ENCODE data around the gene HSPA4.
"Not testable (repeated sequence)": the region's sequence is repeated elsewhere in the genome, so short reads cannot be mapped to it uniquely, and the experiment has no call there.

The HSPA4 gene

DNA sequence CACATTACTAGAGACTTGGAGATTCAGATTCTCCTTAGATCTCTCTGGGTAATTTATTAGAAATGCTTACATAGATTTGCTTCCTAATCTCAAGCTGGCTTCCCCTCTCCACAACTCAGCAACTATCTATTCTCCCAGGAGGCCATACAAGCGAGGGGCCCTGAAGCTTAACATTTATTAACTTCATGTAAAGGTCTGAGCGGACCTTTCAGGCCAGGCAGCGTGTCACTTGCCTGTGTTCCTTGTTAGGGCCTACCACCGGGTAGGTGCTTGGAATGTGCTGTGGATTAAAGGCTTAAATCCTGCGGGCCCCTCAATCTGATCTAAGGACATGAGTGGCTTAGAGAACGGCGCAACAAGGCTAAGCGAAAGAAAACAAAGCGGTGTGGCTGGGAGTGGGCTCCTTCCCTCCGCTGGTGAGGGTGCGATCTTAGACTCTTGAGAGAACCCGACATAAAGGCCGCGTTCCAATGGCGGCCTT lies 712 bp upstream of the HSPA4 start:
- DNase-seq, result no peak

DNA sequence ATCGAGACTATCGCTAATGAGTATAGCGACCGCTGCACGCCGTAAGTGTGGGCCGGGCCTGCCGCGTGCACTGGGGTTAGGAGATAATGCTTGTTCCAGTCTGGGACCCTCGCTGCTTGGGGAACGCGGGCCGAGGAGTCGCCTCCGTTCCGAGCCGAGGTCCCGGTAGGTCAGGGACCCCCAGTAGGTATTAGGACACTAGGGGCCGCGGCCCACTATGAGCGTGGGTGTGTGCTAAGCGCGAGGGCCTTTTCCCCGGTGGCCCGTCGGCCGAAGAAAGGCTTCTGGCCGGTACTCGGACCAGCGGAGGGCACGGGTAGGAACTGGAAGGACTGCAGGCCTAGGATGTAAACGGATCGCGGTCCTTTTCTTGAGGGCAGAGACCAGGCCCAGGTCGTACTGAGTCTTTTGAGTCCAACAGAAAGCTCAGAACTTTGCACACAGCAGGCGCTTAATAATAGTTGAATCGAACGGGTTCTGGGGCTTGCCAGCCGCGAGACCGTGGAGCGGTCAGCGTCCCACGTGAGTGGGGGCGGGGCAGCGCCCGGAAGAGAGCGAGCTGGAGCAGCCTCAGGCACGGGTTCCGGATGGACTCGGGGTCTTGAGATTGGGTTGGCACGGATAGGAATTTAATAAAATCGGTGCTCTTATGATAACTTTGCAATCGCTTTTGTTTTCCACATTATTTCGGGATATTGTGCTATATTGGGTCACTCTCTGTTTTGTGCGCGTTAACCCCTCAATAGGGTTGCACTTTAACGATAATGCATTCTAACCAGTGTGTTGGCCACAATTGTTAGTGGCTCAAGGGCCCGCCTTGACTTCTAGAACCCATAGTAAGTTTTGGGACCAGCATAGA lies 733 bp downstream of the HSPA4 start:
- DNase-seq, result peak; percentile 63

DNA sequence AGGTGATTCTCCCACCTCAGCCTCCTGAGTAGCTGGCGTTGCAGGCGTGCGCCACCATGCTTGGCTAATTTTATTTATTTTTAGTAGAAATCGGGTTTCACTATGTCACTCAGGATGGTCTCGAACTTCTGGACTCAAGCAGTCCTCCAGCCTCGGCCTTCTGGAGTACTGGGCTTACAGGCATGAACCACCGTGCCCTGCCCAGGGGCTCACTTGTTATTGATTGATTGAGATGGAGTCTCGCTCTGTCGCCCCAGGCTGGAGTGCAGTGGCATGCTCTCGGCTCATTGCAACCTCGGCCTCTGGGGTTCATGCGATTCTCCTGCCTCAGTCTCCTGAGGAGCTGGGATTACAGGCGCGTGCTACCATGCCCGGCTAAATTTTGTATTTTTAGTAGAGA lies 1.6 kb downstream of the HSPA4 start:
- no peak for DNase-seq

DNA sequence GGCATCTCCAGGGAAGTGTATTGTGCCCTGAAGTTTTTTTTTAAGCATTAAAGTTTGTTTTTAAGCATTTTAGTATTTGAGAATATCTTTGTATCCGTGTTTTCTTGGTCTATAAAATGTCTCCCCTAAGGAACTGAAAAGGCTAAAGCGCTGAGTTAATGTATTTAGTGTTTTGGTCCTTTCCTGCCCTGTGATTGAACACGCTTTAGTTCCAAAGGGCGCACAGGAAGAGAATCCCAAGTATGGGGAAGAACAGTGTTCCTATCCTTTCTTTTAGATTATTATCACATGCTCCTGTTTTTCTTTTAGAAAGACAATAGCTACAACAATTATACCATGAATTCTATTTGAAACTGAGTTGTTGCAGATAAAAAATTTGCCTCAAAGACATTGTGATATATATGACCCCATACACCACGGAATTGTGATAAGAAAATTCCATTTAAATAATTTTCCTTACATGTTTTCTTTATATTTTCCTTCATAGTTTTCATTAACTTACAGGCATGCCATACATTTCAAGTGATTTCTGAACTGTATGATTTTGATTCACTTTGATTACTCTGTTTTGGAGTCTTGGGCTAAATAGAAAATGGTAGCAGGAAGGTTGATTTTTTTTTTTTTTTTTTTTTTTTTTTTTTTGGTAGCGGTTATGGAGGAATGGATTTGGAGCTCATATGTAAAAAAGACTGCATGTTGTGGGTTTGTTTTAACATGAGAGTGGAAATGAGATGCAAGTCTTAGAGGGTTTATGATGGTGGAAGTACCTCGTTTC lies 3.1 kb downstream of the HSPA4 start:
- DNase-seq, result no peak

DNA sequence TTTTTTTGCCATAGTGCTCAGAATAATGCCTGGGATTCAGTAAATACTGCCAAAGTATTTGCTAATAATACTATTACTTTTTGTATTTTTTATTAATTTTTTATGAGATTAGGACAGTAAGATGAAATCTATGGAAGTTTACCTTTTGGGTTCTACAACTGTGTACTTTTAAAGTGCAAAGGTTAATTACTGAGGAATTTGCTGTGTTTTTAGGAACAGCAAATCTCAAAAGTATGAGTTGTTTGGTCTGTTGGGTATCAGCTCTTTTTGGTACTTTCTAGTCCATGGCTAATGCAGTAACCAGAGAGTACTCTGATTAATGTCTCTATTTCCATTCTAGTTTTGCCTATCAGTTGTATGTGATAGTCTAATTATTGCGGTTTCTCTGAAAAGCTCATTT lies 5.1 kb downstream of the HSPA4 start:
- no peak for DNase-seq

DNA sequence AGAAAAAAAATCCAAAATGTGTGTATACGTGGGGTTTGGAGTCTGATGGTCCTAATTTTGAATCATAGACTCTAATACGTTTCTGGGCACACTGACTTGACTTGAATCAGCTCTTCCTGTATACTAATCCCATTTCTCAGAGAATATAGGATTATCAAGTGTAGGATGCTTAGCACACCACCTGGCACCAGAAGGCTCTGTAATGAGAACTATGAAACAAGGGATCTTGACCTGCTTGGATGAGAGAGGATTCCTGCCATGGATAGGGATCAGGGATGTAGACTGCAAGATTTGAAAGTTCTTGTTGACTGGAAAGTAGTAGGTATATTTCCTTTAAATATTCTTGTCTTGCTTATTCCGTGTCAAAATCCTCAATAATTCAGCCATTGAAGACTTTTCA lies 7.8 kb downstream of the HSPA4 start:
- DNase-seq, result no peak

DNA sequence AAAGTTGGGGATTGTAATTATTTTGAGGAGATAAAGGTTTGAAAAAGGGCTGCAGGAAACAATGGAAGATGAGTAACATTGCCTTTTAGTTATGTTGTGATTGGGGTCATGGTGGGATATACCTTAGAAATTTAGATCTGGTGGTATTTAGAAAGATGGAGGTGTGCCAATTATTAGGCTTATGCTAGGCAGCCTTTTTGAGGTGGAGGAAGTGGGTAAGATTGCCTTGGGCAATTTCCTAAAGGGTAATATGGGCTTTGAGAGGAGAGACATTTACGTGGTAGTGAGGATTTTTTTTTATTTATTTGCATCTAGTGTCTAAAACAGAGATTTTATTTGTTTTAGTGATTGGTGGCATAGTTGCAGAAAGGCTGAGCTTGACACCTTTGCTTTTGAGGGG lies 10.5 kb downstream of the HSPA4 start:
- DNase-seq, result no peak

DNA sequence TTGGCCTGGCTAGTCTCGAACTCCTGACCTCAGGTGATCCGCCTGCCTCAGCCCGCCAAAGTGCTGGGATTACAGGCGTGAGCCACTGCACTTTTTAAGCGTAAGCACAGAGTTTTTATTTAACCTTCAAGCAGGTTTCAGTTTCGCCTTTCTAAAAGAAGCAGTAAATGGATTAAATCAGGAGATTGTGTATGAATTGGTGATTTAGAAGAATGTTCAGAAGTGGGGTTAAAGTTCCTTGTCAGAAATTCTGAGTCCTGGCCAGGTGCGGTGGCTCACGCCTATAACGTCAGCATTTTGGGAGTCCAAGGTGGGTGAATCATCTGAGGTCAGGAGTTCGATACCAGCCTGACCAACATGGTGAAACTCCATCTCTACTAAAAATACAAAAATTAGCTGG lies 12.2 kb downstream of the HSPA4 start:
- DNase-seq, result no peak

DNA sequence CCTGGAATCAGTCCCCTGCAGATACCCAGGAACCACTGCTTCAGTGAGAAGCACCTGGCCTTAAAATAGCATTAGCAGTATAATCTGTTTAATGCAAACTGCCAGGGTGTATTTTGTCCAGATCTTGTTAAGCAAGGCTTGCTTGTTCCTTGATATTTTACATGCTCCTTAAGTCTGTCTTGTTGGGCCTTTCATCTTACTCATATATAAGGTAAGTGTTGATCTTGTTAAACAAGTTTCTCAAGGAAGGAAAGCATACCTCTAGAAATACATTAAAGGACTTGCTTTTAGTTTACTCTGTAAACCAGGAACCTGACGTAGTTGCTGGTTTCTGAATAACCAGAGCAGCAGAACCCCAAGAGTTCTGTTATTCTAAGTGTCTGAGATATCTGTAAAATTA lies 13.7 kb downstream of the HSPA4 start:
- DNase-seq, result no peak

DNA sequence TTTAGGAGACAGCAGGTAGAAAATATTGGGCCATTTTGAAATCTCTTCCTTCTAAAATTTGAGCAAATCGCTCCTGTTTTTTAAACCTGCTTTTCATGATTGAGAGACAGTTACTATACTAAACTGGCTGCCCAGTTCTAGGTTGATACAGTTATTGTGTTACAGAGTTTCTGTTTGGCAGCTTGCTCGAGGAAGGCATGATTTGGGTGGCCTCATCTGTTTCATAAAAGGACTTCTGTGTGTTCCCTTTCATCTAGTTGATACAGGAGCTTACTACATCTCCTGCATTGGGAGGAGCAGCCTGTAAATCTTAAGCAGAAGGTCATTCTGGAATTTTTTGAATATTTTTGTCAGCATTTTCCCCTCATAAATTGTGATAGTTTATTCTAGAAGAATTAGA lies 14.2 kb downstream of the HSPA4 start:
- DNase-seq, result no peak

DNA sequence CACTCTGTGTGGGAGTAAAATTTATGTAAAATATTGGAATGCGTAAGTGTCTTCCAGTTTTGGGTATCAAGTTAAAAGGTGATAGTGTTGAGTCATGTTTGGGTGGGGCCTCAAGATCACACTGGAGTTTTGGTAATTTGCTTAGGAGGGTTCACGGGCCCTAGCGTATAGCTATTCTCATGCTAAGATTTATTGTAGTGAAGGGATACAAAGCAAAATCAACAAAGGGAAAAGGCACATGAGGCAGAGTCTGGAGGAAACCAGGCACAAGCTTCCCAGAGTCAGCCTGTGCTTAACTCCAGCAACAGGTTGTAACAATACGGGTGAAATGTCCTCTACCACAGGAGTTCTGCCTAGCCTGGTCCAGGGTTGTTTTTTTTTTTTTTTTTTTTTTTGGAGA lies 20.2 kb downstream of the HSPA4 start:
- no peak for DNase-seq

DNA sequence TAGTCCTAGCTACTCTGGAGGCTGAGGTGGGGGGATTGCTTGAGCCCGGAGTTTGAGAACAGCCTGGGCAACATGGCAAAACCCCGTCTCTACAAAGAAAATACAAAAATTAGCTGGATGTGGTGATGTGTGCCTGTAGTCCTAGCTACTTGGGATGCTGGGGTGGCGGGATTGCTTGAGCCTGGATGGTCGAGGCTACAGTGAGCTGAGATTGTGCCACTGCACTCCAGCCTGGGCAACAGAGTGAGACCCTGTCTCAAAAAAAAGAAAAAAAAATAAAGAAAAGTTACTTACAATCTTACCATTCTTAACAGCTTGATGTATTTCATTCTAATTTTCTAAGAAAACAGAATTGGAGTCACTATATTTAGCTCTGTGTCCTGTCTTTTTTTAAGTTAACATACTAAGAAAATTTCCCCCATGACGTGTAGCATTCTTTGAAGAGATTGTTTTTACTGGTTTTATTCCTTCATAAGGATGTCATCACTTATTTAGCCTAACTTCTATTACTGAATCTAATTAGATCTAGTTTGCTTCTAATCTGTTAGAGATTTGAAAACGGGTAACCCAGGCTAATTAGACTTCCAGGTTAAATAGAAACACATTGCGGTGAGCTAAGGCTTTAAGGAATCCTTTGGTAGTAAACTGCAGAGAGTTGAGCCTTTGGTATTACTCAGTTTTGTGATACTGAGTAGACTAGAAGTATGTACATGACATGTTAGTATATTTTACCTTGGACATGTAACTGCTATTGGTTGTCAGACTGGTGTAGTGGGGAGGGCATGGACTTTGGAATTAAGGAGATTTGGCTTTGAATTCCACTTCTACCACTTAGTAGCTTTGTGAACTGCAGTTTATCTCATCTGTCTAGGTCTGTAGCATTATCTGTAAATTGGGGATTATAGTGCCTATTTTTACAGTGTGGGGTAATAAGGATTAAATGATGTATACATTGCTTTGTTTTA lies 24.0 kb downstream of the HSPA4 start:
- DNase-seq, result no peak

DNA sequence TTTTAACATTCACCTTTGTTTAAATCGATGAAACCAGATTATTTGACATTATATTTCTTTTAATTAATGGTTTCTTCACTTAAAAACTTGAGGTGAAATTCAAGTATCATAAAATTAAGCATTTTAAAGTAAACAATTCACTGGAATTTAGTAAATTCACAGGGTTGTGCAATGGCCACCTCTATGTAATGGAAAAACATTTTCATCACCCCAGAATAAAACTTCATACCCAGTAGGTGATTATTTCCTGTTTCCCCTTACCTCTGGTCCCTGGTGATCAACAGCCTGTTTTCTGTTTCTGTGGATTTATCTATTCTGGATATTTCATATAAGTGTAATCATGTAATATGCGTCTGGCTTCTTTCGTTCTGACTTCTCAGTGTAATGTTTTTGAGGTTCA lies 27.2 kb downstream of the HSPA4 start:
- no peak for DNase-seq

DNA sequence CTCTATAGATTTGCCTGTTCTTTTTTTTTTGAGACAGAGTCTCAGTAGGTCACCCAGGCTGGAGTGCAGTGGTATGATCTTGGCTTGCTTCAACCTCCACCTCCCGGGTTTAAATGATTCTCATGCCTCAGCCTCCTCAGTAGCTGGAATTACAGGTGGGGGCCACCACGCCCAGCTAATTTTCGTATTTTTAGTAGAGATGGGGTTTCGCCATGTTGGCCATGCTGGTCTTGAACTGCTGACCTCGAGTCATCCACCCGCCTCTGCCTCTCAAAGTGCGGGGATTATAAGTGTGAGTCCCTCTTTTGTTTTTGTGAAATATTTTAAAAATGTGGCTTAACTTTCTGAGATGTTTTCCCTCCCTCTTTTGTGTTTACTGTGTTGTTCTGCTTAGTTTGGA lies 29.2 kb downstream of the HSPA4 start:
- no peak for DNase-seq

DNA sequence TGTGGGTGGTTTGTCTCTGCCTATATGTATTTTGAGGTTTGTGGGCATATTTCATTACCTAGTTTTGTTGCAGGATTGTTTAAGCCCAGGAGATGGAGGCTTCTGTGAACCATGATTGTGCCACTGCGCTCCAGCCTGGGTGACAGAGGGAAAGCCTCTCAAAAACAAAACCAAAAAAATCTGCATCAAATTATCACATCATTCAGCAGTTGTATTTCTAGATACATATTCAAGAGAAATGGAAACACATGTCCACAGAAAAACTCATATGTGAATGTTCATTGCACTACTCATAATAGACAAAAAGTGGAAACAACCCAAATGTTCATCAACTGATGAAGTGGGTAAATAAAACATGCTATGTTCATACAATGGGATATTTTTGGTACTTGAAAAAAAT lies 29.9 kb downstream of the HSPA4 start:
- DNase-seq, result no peak

DNA sequence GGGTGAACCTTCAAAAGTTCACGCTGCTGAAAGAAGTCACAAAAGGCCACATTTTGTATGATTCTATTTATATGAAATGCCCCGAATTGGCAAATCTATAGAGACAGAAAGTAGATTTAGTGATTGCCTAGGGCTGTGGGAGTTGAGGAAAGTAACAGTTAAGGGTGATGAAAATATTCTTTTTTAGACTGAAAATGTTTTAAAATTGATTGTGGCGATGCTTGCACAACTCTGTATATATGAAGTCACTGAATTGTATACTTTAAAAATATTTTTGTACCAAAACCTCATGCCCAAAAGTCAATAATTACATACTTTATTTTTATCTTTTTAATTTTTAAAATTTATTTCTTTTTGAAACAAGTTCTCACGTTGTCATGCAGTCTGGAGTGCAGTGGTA lies 30.3 kb downstream of the HSPA4 start:
- DNase-seq, result no peak

DNA sequence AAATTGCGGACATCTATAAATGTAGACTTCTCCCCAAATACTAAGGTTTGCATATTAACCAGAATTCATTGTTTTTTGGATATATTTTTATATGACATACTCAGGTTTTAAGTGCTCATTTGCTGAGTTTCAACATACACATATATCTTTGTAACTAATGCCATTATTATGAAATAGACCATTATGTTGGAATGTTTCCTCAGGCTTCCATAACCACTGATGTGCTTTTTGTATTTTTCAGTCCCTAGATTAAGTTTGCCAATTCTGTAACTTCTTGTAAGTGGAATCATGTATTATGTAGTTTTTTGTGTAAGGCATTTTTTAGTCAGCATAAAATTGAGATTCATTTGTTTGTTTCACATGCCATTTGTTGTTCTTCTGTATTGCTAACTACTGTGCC lies 32.1 kb downstream of the HSPA4 start:
- no peak for DNase-seq

DNA sequence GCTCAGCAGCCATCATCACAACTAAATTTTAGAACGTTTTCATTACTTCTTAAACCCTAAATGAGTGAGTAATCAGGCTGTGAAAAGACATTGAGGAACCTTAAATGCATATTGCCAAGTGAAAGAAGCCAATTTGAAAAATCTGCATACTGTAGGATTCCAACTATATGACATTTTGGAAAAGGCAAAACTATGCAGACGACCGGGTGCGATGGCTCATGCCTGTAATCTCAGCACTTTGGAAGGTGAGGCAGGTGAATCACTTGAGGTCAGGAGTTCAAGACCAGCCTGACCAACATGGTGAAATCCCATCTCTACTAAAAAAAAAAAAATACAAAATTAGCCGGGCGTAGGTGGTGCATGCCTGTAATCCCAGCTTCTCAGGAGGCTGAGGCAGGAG lies 33.4 kb downstream of the HSPA4 start:
- not testable (repeated sequence) for DNase-seq

DNA sequence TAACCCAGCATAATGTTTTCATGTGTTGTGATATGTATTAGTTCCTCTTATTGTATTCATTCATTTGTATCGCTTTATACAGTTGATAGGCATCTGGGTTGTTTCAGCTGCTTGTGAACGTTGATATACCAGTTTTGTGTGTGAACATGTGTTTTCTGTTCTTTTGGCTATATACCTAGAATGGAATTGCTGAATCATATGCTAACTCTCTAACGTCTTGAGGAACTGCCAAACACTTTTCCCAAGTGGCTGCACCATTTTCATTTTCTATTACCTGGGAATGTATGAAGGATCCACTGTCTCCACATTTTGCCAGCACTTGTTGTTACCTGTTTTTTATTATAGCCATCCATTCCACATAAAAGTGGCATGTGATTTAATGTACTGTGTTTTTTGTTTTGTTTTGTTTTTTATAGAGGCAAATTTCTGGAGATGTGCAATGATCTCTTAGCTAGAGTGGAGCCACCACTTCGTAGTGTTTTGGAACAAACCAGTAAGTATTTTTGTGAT lies 34.6 kb downstream of the HSPA4 start:
- DNase-seq, result no peak

DNA sequence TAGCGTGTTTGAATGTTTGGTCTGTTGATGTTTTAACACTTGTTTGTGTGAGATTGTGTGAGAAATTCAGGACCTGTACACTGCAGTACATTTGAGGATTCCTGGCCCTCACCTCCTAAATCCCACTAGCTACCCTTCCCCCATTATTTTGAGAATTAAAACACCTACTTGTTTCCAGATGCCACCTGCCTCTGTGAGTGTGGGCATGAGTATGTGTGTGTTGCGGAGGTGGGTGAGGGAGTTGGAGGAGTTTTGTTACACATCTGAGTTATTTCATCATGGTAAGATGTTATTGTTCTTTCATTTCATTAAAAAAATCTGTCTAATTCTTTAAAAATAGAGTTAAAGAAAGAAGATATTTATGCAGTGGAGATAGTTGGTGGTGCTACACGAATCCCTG lies 36.3 kb downstream of the HSPA4 start:
- DNase-seq, result no peak

DNA sequence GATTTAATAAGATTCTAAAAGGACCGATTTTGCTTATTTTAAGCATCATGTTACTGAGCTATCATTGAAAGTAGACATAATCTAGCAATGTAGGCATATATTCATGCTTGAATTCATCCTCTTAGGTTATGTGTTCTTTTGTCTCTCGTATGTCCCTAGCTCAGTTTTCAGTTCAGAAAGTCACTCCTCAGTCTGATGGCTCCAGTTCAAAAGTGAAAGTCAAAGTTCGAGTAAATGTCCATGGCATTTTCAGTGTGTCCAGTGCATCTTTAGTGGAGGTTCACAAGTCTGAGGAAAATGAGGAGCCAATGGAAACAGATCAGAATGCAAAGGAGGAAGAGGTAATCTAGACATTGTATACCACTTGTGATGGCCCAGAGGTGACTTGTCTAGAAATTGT lies 39.2 kb downstream of the HSPA4 start:
- DNase-seq, result no peak

DNA sequence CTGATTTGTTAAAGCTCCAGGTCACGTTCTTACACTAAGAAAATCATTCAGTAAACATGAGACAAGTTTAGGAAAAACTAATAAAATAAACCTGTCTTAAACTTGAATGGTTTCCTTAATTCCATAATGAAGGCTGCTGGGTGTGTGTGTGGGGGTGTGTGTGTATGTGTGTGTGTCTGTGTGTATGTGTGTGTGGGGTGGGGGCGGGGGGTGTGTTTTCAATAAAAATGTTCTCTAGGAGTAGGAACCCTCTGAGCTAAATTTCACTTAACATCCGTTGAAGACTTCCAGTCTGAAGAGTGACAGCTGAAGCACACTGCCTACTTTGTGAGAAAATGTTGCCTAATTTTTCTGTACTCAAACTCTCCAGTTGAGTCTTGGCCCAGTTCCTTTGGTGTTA lies 54.5 kb downstream of the HSPA4 start:
- DNase-seq, result no peak

Data from femur (tissue), 1 donor.